ENCODE measurements around the gene ZNF548. TPM values are rescaled to one million over a fixed set of nuclear protein-coding genes. Genes with fewer than 3 reads are reported as not detected.

The ZNF548 gene
- total and polyA plus RNA-seq, 5 donors from 2014 or later, result 14.6 to 75.9 (median 19.4) TPM

Other genes with a start within 250 kb of the ZNF548 start
- gene ZIM3, start 244.7 kb upstream of the ZNF548 start, total RNA-seq, result not detected
- gene ZIM3, start 244.7 kb upstream of the ZNF548 start, polyA plus RNA-seq, result not detected
- not detected for gene DUXA, start 222.4 kb upstream of the ZNF548 start, total RNA-seq
- gene DUXA, start 222.4 kb upstream of the ZNF548 start, polyA plus RNA-seq, result not detected
- 35.9 TPM for gene ZNF264, start 198.4 kb upstream of the ZNF548 start, total RNA-seq
- 10 to 100 TPM; 12.9 to 25.4 (median 18.1) TPM for gene ZNF264, start 198.4 kb upstream of the ZNF548 start, polyA plus RNA-seq
- 0.69 TPM for gene AURKC, start 158.8 kb upstream of the ZNF548 start, total RNA-seq
- gene AURKC, start 158.8 kb upstream of the ZNF548 start, polyA plus RNA-seq, result under 1 TPM in 1 of 4 donors, not detected in 3; 0.22 TPM
- 30.7 TPM for gene ZNF805, start 149.2 kb upstream of the ZNF548 start, total RNA-seq
- 1 to 10 TPM; 1.9 to 6.6 (median 4.0) TPM for gene ZNF805, start 149.2 kb upstream of the ZNF548 start, polyA plus RNA-seq
- gene ZNF460, start 109.4 kb upstream of the ZNF548 start, total RNA-seq, result 68.5 TPM
- 1 to 10 TPM; 3.0 to 9.5 (median 5.3) TPM for gene ZNF460, start 109.4 kb upstream of the ZNF548 start, polyA plus RNA-seq
- 4.5 TPM for gene ZNF543, start 69.4 kb upstream of the ZNF548 start, total RNA-seq
- 1 to 10 TPM; 2.6 to 6.6 (median 4.5) TPM for gene ZNF543, start 69.4 kb upstream of the ZNF548 start, polyA plus RNA-seq
- gene ZNF304, start 38.6 kb upstream of the ZNF548 start, total RNA-seq, result 6.8 TPM
- 1 to 10 TPM; 1.9 to 4.4 (median 2.8) TPM for gene ZNF304, start 38.6 kb upstream of the ZNF548 start, polyA plus RNA-seq
- gene TRAPPC2B, start 26.3 kb upstream of the ZNF548 start, total RNA-seq, result 11.4 TPM
- gene TRAPPC2B, start 26.3 kb upstream of the ZNF548 start, polyA plus RNA-seq, result 10 to 100 TPM; 23.0 to 28.6 (median 25.3) TPM
- 2.1 TPM for gene ZNF547, start 26.3 kb upstream of the ZNF548 start, total RNA-seq
- gene ZNF547, start 26.3 kb upstream of the ZNF548 start, polyA plus RNA-seq, result 1 to 10 TPM in 2 of 4 donors, under 1 TPM in 1, not detected in 1; 0.77 to 1.9 (median 1.5) TPM
- gene ZNF17, start 21.3 kb downstream of the ZNF548 start, total RNA-seq, result 5.6 TPM
- gene ZNF17, start 21.3 kb downstream of the ZNF548 start, polyA plus RNA-seq, result 1 to 10 TPM; 2.9 to 9.7 (median 5.3) TPM
- 5.1 TPM for gene ZNF749, start 45.5 kb downstream of the ZNF548 start, total RNA-seq
- 10 to 100 TPM in 1 of 4 donors, 1 to 10 TPM in 3; 6.2 to 10.9 (median 8.2) TPM for gene ZNF749, start 45.5 kb downstream of the ZNF548 start, polyA plus RNA-seq
- gene VN1R1, start 67.3 kb downstream of the ZNF548 start, total RNA-seq, result 0.15 TPM
- gene VN1R1, start 67.3 kb downstream of the ZNF548 start, polyA plus RNA-seq, result under 1 TPM in 1 of 4 donors, not detected in 3; 0.10 TPM
- gene ZNF772, start 87.7 kb downstream of the ZNF548 start, total RNA-seq, result 0.74 TPM
- 1 to 10 TPM in 3 of 4 donors, under 1 TPM in 1; 0.09 to 4.2 (median 3.4) TPM for gene ZNF772, start 87.7 kb downstream of the ZNF548 start, polyA plus RNA-seq
- gene ZNF419, start 97.9 kb downstream of the ZNF548 start, total RNA-seq, result 8.9 TPM
- gene ZNF419, start 97.9 kb downstream of the ZNF548 start, polyA plus RNA-seq, result 10 to 100 TPM in 1 of 4 donors, 1 to 10 TPM in 3; 5.9 to 11.0 (median 8.3) TPM
- gene ZNF773, start 110.1 kb downstream of the ZNF548 start, total RNA-seq, result 7.2 TPM
- gene ZNF773, start 110.1 kb downstream of the ZNF548 start, polyA plus RNA-seq, result 10 to 100 TPM in 3 of 4 donors, 1 to 10 TPM in 1; 7.0 to 11.3 (median 10.6) TPM
- gene ZNF549, start 137.5 kb downstream of the ZNF548 start, total RNA-seq, result 5.2 TPM
- gene ZNF549, start 137.5 kb downstream of the ZNF548 start, polyA plus RNA-seq, result 1 to 10 TPM; 4.3 to 9.2 (median 7.7) TPM
- 10.2 TPM for gene ZNF550, start 170.0 kb downstream of the ZNF548 start, total RNA-seq
- 10 to 100 TPM in 2 of 4 donors, 1 to 10 TPM in 2; 5.8 to 18.7 (median 9.4) TPM for gene ZNF550, start 170.0 kb downstream of the ZNF548 start, polyA plus RNA-seq
- gene ZNF416, start 189.1 kb downstream of the ZNF548 start, total RNA-seq, result 4.4 TPM
- gene ZNF416, start 189.1 kb downstream of the ZNF548 start, polyA plus RNA-seq, result 1 to 10 TPM; 4.1 to 9.5 (median 6.1) TPM
- gene ZIK1, start 194.3 kb downstream of the ZNF548 start, total RNA-seq, result 3.4 TPM
- gene ZIK1, start 194.3 kb downstream of the ZNF548 start, polyA plus RNA-seq, result 10 to 100 TPM in 1 of 4 donors, 1 to 10 TPM in 3; 5.6 to 10.2 (median 8.2) TPM
- 1.5 TPM for gene ZNF530, start 210.0 kb downstream of the ZNF548 start, total RNA-seq
- gene ZNF530, start 210.0 kb downstream of the ZNF548 start, polyA plus RNA-seq, result 1 to 10 TPM; 4.8 to 7.8 (median 7.4) TPM
- 17.4 TPM for gene ZNF134, start 224.4 kb downstream of the ZNF548 start, total RNA-seq
- gene ZNF134, start 224.4 kb downstream of the ZNF548 start, polyA plus RNA-seq, result 10 to 100 TPM in 3 of 4 donors, 1 to 10 TPM in 1; 9.8 to 14.2 (median 11.8) TPM
- 23.9 TPM for gene ZNF211, start 243.3 kb downstream of the ZNF548 start, total RNA-seq
- 10 to 100 TPM; 19.4 to 22.8 (median 22.1) TPM for gene ZNF211, start 243.3 kb downstream of the ZNF548 start, polyA plus RNA-seq